NCI-H345 (cell line): ENCODE measurements around the gene B4GALNT3.

ENCODE experiments used
- DNase-seq: peaks from one replicate; lab custom pipeline; 2025; lab: John Stamatoyannopoulos, UW

The B4GALNT3 gene

DNA sequence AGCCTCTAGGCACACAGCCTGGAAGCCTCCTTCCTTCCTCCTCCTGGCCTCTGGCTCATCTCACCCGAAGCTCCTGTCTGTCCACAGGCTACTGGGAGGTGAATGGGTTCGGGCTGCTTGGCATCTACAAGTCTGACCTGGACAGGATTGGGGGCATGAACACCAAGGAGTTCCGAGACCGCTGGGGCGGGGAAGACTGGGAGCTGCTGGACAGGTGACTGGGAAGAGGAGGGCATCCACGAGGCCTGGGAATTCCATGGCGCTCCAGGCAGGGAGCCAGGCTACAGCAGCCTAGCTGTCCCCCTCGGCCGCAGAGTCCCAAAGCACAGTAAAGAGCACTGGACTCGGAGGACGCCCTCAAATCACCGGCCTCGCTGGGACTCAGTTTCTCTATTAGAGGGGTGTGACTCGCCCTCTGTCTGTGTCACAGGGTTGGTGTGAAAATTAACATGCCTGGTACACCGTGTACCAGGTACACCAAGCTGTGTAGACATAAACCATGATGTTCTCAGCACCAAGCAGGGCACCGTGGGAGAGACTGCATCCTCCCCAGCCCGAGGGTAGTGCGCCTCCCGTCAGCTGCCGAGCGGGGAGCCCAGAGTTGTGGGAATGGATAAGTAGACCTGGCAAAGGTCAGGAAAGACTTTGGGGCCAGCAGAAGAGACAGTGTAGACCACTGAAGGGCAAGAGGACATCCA, 99.6 kb downstream of the B4GALNT3 start:
- no peak for DNase-seq

- DNase-seq: no peak
Observed at GRCh38 chr12:559906-560455, 100.2 kb downstream of the B4GALNT3 start.

DNA sequence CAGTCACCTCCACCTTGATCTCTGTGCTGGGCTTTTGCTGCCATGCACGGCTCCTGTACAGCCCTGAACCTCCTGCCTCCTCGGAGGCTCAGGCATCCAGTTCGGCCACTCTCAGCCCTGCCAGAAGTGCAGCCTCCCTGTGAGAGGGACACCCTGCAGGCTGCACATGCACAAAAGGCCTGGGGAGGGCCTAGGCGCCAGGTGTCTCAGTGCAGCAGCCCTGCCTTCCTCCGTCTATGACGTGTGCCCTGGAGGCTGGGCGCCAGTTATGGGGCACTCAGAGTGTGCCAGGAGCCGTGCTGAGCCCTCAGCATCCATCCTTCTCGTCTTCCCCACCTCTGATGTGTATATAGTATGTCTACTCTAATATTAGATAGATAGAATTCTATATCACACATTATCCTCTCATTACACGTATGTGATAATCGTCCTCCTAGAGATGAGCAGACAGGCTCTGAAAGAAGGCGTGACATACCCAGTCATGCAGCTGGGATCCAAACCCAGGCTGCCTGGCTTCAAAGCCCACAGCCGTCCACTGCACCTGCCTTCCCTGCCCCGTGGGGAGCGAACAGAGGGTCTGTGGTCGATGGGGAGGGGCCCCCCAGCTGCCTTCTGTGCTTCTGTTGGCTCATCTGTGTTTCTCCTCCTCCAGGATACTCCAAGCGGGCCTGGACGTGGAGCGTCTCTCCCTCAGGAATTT, 101.1 kb downstream of the B4GALNT3 start:
- DNase-seq: peak; percentile 89

GRCh38 chr12:561391-561705, 101.6 kb downstream of the B4GALNT3 start:
- DNase-seq: no peak

GRCh38 chr12:561908-562593, 102.3 kb downstream of the B4GALNT3 start:
- no peak for DNase-seq

GRCh38 chr12:562634-563033, 102.9 kb downstream of the B4GALNT3 start:
- no peak for DNase-seq

DNA sequence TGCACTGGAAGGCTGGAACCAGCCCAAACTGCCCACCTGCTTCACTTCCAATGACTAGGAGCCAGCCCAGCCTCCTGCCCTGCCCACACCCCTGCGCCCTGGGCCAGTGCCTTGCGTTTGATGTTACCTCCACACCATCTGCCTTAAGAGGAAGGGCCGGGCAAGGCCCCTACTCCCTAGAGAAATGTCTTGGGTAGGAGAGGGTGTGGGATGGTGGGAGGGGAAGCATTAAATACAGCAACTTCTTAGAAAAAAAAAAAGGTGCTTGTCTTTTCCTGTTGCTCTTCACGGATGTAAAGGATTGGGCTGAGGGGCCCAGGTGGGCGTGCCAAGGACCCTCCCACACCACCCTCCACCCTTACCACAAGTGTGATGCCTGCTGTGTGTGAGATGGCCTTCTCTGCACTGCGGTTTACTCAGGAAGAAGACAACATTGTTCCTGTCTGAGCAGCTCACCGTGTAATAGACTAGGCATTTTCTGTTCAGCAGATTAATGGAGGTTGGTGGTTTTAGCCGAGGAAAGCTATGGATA, 103.6 kb downstream of the B4GALNT3 start:
- DNase-seq: no peak

DNA sequence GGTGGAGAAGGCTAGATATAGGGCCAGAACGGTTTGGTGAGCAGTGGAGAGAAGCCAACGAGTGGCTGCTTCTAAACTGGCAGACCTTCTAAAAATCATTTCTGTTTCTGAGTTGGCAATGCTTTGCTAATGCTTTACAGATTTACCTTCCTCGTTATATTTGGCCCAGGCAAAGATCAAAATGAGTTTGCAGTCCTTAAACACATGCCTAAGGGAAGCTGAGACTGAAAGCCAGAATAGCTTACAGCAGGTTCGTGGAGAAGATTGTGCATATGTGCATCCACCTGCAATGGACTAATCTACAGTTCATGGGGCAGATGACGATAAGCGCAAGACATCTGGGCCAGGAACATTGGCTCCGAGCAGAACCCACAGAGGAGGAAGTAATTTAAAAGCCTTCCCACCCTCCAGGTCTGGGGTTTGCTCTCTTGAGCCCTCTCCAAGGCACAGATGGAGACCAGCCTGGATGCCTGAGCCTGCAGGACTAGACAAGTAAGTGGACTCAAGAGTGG, 104.1 kb downstream of the B4GALNT3 start:
- DNase-seq: no peak

DNA sequence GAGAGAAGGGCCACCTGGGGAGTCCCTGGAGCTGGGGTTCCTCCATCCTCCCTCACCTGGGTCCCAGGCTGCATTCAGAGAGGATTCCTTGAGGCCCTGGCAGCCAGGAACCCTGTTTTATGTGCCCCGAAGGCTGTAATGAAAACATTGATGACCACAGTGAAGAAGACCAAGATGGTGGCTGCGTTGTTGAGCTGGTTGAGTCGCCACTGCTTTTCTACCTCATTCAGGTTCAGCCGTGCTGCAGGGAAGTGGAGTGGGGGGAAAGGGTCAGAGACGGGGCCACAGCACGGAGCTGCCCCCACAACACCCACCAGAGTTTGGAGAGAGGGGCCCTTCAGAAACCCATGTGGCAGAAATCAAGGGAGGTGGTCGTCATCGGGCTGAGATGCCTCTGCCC, 105.4 kb downstream of the B4GALNT3 start:
- no peak for DNase-seq

GRCh38 chr12:565589-566105, 105.9 kb downstream of the B4GALNT3 start:
- DNase-seq: no peak

GRCh38 chr12:568486-568885, 108.7 kb downstream of the B4GALNT3 start:
- DNase-seq: no peak

DNA sequence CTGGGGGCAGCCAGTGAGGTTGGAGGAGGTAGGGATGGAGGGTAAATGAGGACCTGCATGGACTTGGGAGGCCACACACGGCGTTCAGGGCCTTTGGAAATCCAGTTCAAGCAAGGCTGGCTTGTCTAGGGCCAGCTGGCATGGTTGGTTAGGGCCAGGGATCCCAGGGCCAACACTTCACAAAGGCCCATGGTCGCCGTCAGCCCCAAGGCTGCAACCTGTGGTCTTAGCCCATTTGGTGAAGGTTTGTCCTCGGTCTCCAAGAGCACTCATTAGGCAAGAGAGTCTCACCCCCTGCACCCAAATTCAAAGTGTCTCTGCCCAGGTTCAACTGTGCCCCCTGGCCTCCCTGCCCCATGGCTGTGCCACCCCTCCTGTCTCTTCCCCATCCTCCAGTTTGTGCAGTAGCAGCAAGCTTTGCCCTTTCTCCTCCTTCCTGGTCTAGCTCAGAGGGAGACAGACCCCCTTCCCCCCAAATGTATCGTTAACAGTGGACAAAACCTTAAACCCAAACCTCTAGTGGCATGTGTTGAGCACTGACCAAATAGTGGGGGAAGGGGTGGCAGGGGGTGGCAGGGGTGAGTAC, 109.4 kb downstream of the B4GALNT3 start:
- DNase-seq: no peak

GRCh38 chr12:569803-570434, 110.2 kb downstream of the B4GALNT3 start:
- peak; percentile 79 for DNase-seq

DNA sequence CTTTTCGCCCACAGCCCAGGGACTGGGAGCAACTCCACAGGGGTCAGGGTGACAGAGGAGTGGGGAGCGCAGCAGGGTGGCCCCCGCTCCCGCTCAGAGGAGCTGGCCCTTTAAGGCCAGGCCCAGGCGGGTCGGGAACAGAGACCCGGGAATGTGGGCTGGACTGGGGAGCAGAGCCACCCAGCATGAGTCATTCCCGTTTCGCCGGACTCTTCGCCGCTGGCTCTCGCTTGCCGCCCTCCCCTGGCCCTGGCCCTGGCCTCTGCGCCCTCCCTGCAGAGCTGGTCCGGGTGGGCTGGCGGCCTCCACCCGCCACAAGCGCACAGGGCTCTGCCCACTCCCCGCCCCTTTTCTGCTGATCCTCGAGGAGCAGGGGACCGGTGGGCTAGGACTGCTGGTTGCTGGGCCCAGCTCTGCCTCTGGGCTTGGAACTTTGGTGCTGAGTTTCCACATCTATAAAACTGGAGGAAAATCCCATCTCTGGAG, 110.7 kb downstream of the B4GALNT3 start:
- DNase-seq: no peak

DNA sequence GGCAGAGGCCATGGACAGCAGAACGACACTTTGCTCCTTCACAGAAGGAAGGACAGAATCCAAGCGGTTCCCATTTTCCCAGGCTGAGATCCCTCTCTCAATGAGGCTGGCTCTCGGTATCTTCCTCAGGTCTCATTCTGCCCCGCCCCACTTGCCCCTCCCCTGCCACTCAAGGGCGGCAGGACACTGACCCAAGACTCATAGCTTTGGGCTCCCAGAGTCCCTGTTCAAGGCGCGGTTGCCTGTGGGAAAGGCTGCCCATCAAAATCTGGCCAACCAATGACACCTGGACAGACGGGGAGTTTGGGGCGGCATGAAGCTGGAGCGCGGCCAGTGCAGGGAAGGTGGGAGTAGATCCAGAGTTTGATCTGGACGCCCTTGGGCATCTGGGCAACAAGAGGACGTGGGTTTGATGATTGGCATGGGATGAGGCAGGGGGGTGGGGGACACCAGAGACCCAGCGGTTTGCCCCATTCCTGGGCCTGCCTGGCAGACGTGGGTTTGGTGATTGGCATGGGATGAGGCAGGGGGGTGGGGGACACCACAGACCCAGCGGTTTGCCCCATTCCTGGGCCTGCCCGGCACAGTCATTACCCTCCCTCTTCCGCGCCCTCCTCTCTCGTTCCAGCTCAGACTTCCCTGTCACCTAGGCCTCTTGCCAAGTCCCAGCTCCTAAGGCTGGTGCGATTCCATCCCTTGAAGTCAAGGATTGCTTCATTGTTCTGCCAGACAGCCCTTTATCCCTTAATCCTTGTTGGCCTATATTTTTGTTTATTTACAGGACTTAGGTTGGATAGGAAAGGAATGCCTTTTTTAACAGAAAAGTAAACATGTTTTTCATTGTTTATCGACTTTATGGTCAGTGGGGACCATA, 111.4 kb downstream of the B4GALNT3 start:
- peak; percentile 10 for DNase-seq

DNA sequence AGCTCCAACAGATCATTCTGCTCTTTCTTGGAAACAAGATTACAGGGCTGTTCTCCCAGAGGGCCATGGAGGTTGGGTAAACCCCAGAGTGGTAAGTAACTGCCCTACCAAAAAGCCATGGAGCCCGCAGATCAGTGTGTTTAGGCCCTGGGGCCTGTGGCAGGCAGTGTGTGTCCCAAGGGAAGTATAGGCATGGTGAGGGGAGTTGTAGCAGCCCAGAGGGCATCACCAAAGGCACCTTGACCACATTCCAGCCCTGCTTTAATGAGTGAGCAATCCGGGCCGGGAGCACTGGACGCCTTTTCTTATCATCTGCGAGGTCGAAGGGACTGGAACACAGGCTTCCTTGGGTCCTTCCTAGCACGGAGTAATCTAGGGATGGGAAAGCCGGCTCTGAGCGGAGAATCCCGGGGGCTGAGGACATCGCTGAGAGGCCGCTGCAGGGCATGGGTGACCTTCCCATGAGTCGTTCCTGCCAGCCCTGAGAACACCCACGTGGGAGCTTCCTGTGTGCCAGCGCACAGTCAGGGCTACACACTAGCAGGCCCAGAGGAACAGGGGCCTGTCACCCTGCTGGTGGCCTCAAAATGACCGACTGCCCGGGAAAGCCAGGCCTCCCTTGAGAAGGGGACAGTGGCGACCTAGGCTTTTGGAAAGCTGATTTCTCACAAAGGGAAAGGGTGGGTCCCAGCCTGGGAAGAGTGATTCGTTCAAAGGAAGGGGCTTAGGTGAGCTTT, 112.2 kb downstream of the B4GALNT3 start:
- no peak for DNase-seq

GRCh38 chr12:572532-572899, 112.8 kb downstream of the B4GALNT3 start:
- no peak for DNase-seq

DNA sequence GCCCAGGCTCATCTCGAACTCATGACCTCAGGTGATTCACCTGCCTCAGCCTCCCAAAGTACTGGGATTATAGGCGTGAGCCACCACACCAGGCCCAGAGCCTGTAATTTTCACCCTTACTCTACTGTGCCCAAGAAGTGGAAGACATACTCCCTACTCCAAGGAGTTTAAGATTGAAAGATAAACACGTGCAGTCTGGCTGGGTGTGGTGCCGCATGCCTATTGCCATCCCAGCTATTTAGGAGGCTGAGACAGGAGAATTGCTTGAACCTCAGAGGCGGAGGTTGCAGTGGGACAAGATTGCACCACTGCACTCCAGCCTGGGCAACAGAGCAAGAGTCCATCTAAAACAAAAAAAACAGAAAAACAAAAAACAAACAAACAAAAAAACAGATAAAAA, 113.5 kb downstream of the B4GALNT3 start:
- no peak for DNase-seq

GRCh38 chr12:574475-575128, 114.9 kb downstream of the B4GALNT3 start:
- no peak for DNase-seq
